ENCODE data around the gene RPTOR. TPM values are rescaled to one million over a fixed set of nuclear protein-coding genes. Genes with fewer than 3 reads are reported as not detected.
A peak's percentile ranks its signal among the peaks of the same experiment; 100 is the strongest.

The RPTOR gene
- total RNA-seq, 1 donor from 2014 or later: 53.7 TPM

DNA sequence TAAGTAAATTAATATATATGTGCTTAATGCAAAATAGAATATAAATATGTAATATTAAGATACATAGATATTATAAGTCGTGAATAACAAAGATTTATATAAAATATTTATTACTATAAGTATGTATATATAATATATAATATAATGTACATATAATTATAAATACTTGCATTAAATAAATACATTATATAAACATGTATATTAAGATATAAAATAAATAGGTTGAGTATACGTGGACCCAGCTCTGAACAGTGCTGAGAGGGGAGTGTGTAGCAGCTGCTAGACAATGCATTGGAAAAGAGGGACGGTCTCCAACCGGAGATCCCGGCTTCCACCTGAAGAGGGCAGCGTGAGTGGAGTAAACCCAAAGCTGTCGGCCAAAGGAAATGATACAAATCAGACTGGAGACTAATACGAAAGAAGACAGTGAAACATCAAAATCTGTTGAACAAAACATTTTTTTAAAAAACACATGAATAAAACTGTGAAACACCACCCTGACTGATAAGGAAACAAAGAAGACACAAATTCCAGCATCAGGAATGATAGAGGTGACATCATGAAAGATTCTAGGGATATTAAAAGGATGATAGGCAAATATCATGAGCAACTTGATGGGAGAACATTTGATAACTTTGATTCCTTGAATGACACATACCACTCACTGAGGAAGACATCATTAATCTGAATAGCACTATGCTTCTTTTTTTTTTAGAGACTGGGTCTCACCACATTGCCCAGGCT is 321.6 kb downstream of the RPTOR start:
- Mint-ChIP-seq H3K4me3 (no peak overlapping the region), H3K36me3 (peaks cover 26% of the 10 kb centered on the region), H3K4me1 (peaks cover 2% of the 10 kb centered on the region), H3K27me3 (ENCODE audit: low read depth) (no peaks in the 10 kb centered on the region), H3K27ac (no peak overlapping the region), H3K9me3 (peaks cover 5% of the 10 kb centered on the region)
- DNase-seq (ENCODE audit: low spot score in 2 of 2, unreplicated experiment in 2 of 2): peak in 1 of 2 experiments; percentile 70
- TF ChIP-seq, protein P1, sequence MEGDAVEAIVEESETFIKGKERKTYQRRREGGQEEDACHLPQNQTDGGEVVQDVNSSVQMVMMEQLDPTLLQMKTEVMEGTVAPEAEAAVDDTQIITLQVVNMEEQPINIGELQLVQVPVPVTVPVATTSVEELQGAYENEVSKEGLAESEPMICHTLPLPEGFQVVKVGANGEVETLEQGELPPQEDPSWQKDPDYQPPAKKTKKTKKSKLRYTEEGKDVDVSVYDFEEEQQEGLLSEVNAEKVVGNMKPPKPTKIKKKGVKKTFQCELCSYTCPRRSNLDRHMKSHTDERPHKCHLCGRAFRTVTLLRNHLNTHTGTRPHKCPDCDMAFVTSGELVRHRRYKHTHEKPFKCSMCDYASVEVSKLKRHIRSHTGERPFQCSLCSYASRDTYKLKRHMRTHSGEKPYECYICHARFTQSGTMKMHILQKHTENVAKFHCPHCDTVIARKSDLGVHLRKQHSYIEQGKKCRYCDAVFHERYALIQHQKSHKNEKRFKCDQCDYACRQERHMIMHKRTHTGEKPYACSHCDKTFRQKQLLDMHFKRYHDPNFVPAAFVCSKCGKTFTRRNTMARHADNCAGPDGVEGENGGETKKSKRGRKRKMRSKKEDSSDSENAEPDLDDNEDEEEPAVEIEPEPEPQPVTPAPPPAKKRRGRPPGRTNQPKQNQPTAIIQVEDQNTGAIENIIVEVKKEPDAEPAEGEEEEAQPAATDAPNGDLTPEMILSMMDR (IDR thresholded peaks at IDR 0.05; ENCODE audit: unreplicated experiment): peak; percentile 75

DNA sequence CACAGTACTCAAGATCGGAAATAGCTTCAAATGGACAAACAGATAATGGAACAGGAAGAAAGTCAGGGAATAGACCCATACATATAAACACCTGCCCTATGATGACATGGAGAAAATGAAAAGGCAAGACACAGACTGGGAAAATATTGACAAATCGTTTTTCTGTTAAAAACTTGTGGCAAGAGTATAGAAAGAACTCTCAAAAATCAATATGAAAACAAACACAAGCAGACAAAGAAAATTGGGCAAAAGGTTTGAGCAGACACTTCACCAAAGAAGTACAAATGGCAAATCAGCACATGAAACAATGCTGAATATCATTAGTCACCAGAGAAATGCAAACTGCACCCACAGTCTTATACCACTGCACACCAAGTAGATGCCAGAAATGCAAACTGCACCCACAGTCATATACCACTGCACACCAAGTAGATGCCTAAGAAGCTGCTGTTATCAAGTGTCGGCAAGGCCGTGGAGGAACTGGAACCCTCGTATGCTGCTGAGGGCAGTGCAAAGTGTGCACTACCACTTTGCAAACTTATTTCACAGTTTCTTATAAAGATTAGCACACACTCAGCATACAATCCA is 323.5 kb downstream of the RPTOR start:
- Mint-ChIP-seq H3K36me3 (peaks cover 12% of the 10 kb centered on the region), H3K9me3 (peaks cover 5% of the 10 kb centered on the region), H3K27ac (no peak overlapping the region), H3K4me3 (no peak overlapping the region), H3K4me1 (peaks cover 14% of the 10 kb centered on the region), H3K27me3 (ENCODE audit: low read depth) (no peaks in the 10 kb centered on the region)
- no peak for DNase-seq (ENCODE audit: low spot score in 2 of 2, unreplicated experiment in 2 of 2)
- TF ChIP-seq, protein P1 (IDR thresholded peaks at IDR 0.05; ENCODE audit: unreplicated experiment): no peak

DNA sequence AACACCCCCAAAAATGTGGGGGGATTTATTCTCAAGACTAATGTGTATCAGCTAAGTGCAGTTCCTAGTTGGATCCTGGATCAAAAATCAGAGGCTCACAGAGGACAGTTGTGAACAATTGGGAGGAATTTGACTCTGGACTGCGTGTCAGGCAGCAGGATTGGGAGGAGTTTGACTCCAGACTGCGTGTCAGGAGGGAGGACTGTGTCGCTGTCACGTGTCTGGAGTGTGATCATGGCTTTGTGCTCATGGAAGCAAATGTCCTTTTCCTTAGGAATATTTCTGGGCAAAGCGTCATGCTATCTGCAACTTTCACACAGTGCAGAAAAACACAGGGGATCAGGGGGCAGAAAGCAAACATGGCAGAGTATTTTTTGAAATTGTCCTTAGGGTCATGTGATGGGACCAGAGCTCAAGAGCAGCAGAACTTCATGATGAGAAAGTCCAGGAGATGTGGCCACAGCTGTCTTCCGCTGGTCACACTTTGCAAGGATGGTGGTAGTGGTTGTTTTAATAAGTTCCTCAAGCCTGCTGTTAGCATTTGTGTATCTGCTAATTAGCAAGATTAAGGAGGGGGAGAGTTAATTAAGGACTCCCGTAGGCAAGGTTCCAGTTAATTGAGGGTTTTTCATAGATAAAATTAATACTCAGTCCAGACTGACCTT is 325.0 kb downstream of the RPTOR start:
- Mint-ChIP-seq H3K4me3 (no peak overlapping the region), H3K9me3 (no peaks in the 10 kb centered on the region), H3K4me1 (peaks cover 21% of the 10 kb centered on the region), H3K27me3 (ENCODE audit: low read depth) (no peaks in the 10 kb centered on the region), H3K27ac (no peak overlapping the region), H3K36me3 (peaks cover 7% of the 10 kb centered on the region)
- DNase-seq (ENCODE audit: low spot score in 2 of 2, unreplicated experiment in 2 of 2): no peak
- TF ChIP-seq, protein P1 (IDR thresholded peaks at IDR 0.05; ENCODE audit: unreplicated experiment): no peak

DNA sequence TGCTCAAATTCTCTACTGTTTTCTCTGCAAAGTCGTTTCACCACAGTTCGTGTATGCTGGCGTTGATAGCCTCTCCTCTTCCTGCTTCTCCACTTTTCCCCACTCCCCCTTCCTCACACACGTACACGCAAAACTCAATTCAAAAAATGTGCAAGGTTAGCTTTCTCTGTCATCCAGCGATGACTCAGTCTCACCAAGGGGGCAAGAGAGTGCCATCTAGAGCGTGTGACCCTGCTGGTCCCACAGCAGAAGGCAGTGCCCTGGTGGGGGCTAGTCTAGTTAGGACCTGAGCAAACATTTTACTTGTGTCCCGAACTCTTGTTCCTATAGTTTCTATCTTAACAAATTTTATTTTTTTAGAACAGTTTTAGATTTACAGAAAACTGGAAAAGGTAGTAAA is 325.8 kb downstream of the RPTOR start:
- H3K27ac Mint-ChIP-seq: no peak overlapping the region
- H3K4me3 Mint-ChIP-seq: no peak overlapping the region
- no peaks in the 10 kb centered on the region for H3K9me3 Mint-ChIP-seq
- TF ChIP-seq, protein P1 (IDR thresholded peaks at IDR 0.05; ENCODE audit: unreplicated experiment): no peak
- no peaks in the 10 kb centered on the region for H3K27me3 Mint-ChIP-seq (ENCODE audit: low read depth)
- H3K4me1 Mint-ChIP-seq: peaks cover 21% of the 10 kb centered on the region
- H3K36me3 Mint-ChIP-seq: peaks cover 7% of the 10 kb centered on the region
- DNase-seq (ENCODE audit: low spot score in 2 of 2, unreplicated experiment in 2 of 2): no peak

DNA sequence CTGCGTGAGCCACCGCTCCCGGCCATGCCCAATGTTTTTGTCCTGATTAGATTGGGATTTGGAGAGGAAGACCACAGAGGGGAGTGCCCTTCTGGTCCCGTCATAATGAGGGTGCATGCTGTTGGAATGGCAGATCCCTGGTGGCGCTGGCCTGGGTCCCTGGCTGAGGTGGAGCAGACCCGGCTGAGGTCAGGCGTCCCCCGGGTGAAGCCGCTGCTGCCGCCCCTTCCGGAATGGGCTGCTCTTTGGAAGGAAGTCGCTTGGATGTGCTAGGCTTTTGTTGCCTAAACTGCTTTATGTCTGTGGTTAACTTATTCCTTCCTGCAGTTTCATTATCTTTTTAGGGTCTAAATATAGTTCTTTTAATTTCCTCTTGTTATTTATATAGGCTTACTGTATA is 326.7 kb downstream of the RPTOR start:
- H3K4me1 Mint-ChIP-seq: peaks cover 21% of the 10 kb centered on the region
- TF ChIP-seq, protein P1 (IDR thresholded peaks at IDR 0.05; ENCODE audit: unreplicated experiment): no peak

More for the DNA sequence above, 326.7 kb downstream of the RPTOR start:
- peaks cover 7% of the 10 kb centered on the region for H3K36me3 Mint-ChIP-seq
- DNase-seq (ENCODE audit: low spot score in 2 of 2, unreplicated experiment in 2 of 2): no peak
- H3K9me3 Mint-ChIP-seq: no peaks in the 10 kb centered on the region
- no peaks in the 10 kb centered on the region for H3K27me3 Mint-ChIP-seq (ENCODE audit: low read depth)
- H3K27ac Mint-ChIP-seq: no peak overlapping the region
- no peak overlapping the region for H3K4me3 Mint-ChIP-seq

Data from mesothelial cell of epicardium (in vitro differentiated cells).